T-cell (primary cell): ENCODE data around the gene SEZ6L. TPM values are rescaled to one million over a fixed set of nuclear protein-coding genes. Genes with fewer than 3 reads are reported as not detected.

Source experiments
- ATAC-seq, 4 experiments: fragments of 200-7000 bp in 3 of 4; fragments of 150-1000 bp in 1 of 4; cut with Tn5 transposase; replicated peaks in 1 of 4; 1 replicate in 3 of 4; 2 replicates in 1 of 4; pipeline ENCODE4 v1.10.0; 2021; ENCODE audit warnings: moderate library complexity in 3 of 4, mild to moderate bottlenecking in 2 of 4, moderate number of reproducible peaks in 1 of 4
- CTCF ChIA-PET, 2 donors: fragments of 300-600 bp; sonication (Branson Sonifier 250); formaldehyde crosslinking; loops; one replicate each; lab custom pipeline; 2022; ENCODE audit warnings: antibody characterized with exemption in 2 of 2; lab: Charles Lee
- POLR2A ChIA-PET, 2 donors: fragments of 300-600 bp; sonication (Branson Sonifier 250); formaldehyde crosslinking; loops; one replicate each; lab custom pipeline; 2022; ENCODE audit warnings: antibody characterized with exemption in 2 of 2; lab: Charles Lee
- DNase-seq, 35 experiments: peaks; one replicate each; pipeline versions ENCODE4 v3.0.0 to v3.0.0-alpha.2; 2013 to 2023
- H3K27ac ChIP-seq: one replicate; pipeline ENCODE4 v1.5.1; 2013; ENCODE audit warnings: low read length
- H3K27me3 ChIP-seq, 2 experiments: replicated peaks in 1 of 2; 1 replicate in 1 of 2; 2 replicates in 1 of 2; pipeline versions ENCODE4 v1.6.1 to v1.7.0; 2013; ENCODE audit warnings: low read length in 1 of 2, mixed read lengths in 1 of 2; ENCODE audit not compliant: control insufficient read depth in 2 of 2, insufficient read depth in 2 of 2; ENCODE audit errors: extremely low read depth in 1 of 2
- H3K36me3 ChIP-seq, 2 donors: 1 replicate in 1 of 2; 2 replicates in 1 of 2; pipeline versions ENCODE4 v1.6.1 to v1.7.0; 2013; ENCODE audit warnings: low read length in 1 of 2; ENCODE audit not compliant: control insufficient read depth in 2 of 2, insufficient read depth in 1 of 2; ENCODE audit errors: extremely low read depth in 1 of 2
- H3K4me1 ChIP-seq, 2 experiments: 1 replicate in 1 of 2; 2 replicates in 1 of 2; pipeline versions ENCODE4 v1.6.1 to v1.7.0; 2013; ENCODE audit warnings: low read length in 2 of 2, mixed read lengths in 1 of 2; ENCODE audit not compliant: insufficient read depth in 2 of 2, control insufficient read depth in 1 of 2; ENCODE audit errors: extremely low read depth in 1 of 2
- H3K4me3 ChIP-seq, 2 donors: 1 replicate in 1 of 2; 2 replicates in 1 of 2; pipeline versions ENCODE4 v1.5.1 to v1.7.0; 2013; ENCODE audit warnings: mild to moderate bottlenecking in 2 of 2, low read length in 1 of 2, moderate library complexity in 1 of 2; ENCODE audit not compliant: control insufficient read depth in 1 of 2; ENCODE audit errors: extremely low read depth in 1 of 2
- H3K9me3 ChIP-seq: 2 replicates; pipeline ENCODE4 v1.7.0; 2013
- H3K27ac Mint-ChIP-seq, 2 donors: one replicate each; pipeline ENCODE4 v1.8.0; 2020 to 2021; ENCODE audit warnings: mild to moderate bottlenecking in 2 of 2, mixed read lengths in 2 of 2
- H3K27me3 Mint-ChIP-seq, 2 donors: one replicate each; pipeline ENCODE4 v1.8.0; 2021 to 2022; ENCODE audit warnings: mixed read lengths in 2 of 2
- H3K36me3 Mint-ChIP-seq: one replicate; pipeline ENCODE4 v1.8.0; 2021; ENCODE audit warnings: mixed read lengths
- H3K4me1 Mint-ChIP-seq, 3 donors: one replicate each; pipeline ENCODE4 v1.8.0; 2020 to 2022; ENCODE audit warnings: mixed read lengths in 3 of 3, mild to moderate bottlenecking in 1 of 3
- H3K4me3 Mint-ChIP-seq, 3 donors: one replicate each; pipeline ENCODE4 v1.8.0; 2020 to 2022; ENCODE audit warnings: mild to moderate bottlenecking in 3 of 3, mixed read lengths in 3 of 3, moderate library complexity in 3 of 3
- H3K9me3 Mint-ChIP-seq, 3 donors: one replicate each; pipeline ENCODE4 v1.8.0; 2020 to 2022; ENCODE audit warnings: mixed read lengths in 3 of 3
- WGBS: methylation state at CpG from one replicate; pipeline ENCODE4 v1.1.5; 2013; ENCODE audit warnings: missing lambda C conversion rate; ENCODE audit not compliant: insufficient coverage; 5-methylcytosine and 5-hydroxymethylcytosine counted together
- total RNA-seq, 35 experiments: library from RNA in 6 of 35; stranded (reverse) in 6 of 35; fragments of 120-200 nt in 1 of 35; gene quantifications; one replicate each; pipeline versions ENCODE4 v1.2.1 to v1.2.4 and lab custom pipeline; 2013 to 2026

Gene SEZ6L
- total RNA-seq, 5 donors from 2014 or later (not counting 1 experiment from before 2014, with no cell fraction given): not detected

DNA sequence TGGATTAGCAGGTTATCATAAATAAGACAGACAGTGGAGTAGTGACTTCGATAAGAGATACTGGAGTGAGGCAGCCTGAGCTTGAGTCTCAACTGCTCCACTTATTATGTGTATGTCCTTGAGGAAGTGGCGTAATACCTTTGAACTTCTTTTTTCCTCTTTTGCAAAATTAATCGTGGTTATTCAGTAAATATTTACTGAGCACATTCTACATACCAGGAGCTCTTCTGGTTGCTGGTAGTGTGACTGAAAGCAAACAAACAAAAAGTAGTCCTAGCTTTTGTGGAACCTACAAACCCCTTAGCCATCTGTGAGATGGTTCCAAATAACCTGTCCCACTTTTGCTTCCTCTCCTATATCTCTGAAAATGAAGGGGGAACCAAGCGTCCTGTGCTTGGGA, 134.2 kb downstream of the SEZ6L start:
- no peaks in the 10 kb centered on the region for H3K36me3 ChIP-seq
- ChIA-PET POLR2A (no interaction called here), CTCF (no interaction called here)
- no peaks in the 10 kb centered on the region for H3K36me3 Mint-ChIP-seq
- no CpG with 5 or more reads among the region's 4 CpGs for WGBS
- H3K27me3 ChIP-seq: peaks cover 0 to 13% of the 10 kb centered on the region in 2 experiments
- no peak overlapping the region for H3K27ac Mint-ChIP-seq
- H3K4me1 Mint-ChIP-seq: no peaks in the 10 kb centered on the region
- H3K9me3 ChIP-seq: no peaks in the 10 kb centered on the region
- ATAC-seq (no peak), DNase-seq (no peak)
- H3K27me3 Mint-ChIP-seq: peaks cover 26 to 33% of the 10 kb centered on the region in 2 donors
- no peak overlapping the region for H3K4me3 Mint-ChIP-seq
- H3K4me1 ChIP-seq: no peaks in the 10 kb centered on the region
- no peak overlapping the region for H3K4me3 ChIP-seq
- H3K27ac ChIP-seq: no peak overlapping the region
- H3K9me3 Mint-ChIP-seq: no peaks in the 10 kb centered on the region

- H3K4me1 Mint-ChIP-seq: no peaks in the 10 kb centered on the region
- ATAC-seq (no peak), DNase-seq (no peak)
- Histone ChIP-seq H3K27ac (no peak overlapping the region), H3K4me1 (no peaks in the 10 kb centered on the region), H3K27me3 (peaks cover 0 to 9% of the 10 kb centered on the region in 2 experiments), H3K4me3 (no peak overlapping the region), H3K36me3 (no peaks in the 10 kb centered on the region), H3K9me3 (no peaks in the 10 kb centered on the region)
- H3K9me3 Mint-ChIP-seq: no peaks in the 10 kb centered on the region
- WGBS: no CpG with 5 or more reads among the region's 3 CpGs
- no peak overlapping the region for H3K27ac Mint-ChIP-seq
- CTCF ChIA-PET: interaction anchor here in 1 of 2 donors (0.5 kb wide), 1 partner anchor 529 kb away, joined by 3 read pairs; no protein-coding TSS in a partner anchor
- no peak overlapping the region for H3K4me3 Mint-ChIP-seq
- POLR2A ChIA-PET: no interaction called here
- no peaks in the 10 kb centered on the region for H3K36me3 Mint-ChIP-seq
- H3K27me3 Mint-ChIP-seq: peaks cover 31 to 35% of the 10 kb centered on the region in 2 donors
Measured at GRCh38 chr22:26304730-26305129, 135.5 kb downstream of the SEZ6L start.

- no peak overlapping the region for H3K27ac ChIP-seq
- Mint-ChIP-seq H3K9me3 (no peaks in the 10 kb centered on the region), H3K27ac (no peak overlapping the region), H3K36me3 (no peaks in the 10 kb centered on the region), H3K27me3 (peaks cover 25 to 29% of the 10 kb centered on the region in 2 donors), H3K4me3 (no peak overlapping the region), H3K4me1 (no peaks in the 10 kb centered on the region)
- ChIA-PET POLR2A (no interaction called here), CTCF (no interaction called here)
- ATAC-seq (no peak), DNase-seq (no peak)
- H3K36me3 ChIP-seq: no peaks in the 10 kb centered on the region
- H3K4me1 ChIP-seq: no peaks in the 10 kb centered on the region
- H3K4me3 ChIP-seq: no peak overlapping the region
- H3K9me3 ChIP-seq: no peaks in the 10 kb centered on the region
- WGBS: no CpG with 5 or more reads among the region's 3 CpGs
- peaks cover 0 to 20% of the 10 kb centered on the region in 2 experiments for H3K27me3 ChIP-seq
Measured at GRCh38 chr22:26308467-26308866, 139.2 kb downstream of the SEZ6L start.

DNA sequence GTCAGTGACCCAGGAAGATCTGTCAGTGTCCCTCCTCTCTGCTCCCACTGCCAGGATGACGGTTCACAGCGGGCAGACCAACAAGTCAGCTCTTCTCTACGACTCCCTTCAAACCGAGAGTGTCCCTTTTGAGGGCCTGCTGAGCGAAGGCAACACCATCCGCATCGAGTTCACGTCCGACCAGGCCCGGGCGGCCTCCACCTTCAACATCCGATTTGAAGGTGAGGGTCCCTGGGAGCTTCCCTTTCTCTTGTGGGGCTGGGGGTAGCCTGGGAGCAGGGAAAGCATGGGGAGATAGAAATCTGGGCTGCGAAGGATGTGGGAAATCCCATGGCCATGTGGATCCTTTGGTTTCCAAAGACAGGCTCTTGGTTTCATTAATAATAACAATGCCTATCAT, 141.4 kb downstream of the SEZ6L start:
- no peaks in the 10 kb centered on the region for H3K36me3 ChIP-seq
- H3K9me3 Mint-ChIP-seq: no peaks in the 10 kb centered on the region
- no peak overlapping the region for H3K4me3 ChIP-seq
- H3K27ac ChIP-seq: no peak overlapping the region
- peaks cover 0 to 28% of the 10 kb centered on the region in 2 experiments for H3K27me3 ChIP-seq
- no peaks in the 10 kb centered on the region for H3K4me1 ChIP-seq
- DNase-seq (no peak), ATAC-seq (no peak)
- POLR2A ChIA-PET: no interaction called here
- peaks cover 30 to 33% of the 10 kb centered on the region in 2 donors for H3K27me3 Mint-ChIP-seq
- H3K27ac Mint-ChIP-seq: no peak overlapping the region
- CTCF ChIA-PET: no interaction called here
- 88% methylated on average over 12 of the region's 13 CpGs for WGBS
- no peak overlapping the region for H3K4me3 Mint-ChIP-seq
- no peaks in the 10 kb centered on the region for H3K4me1 Mint-ChIP-seq
- no peaks in the 10 kb centered on the region for H3K9me3 ChIP-seq
- H3K36me3 Mint-ChIP-seq: no peaks in the 10 kb centered on the region

GRCh38 chr22:26313291-26313690, 144.0 kb downstream of the SEZ6L start:
- Histone ChIP-seq H3K27me3 (peaks cover 0 to 24% of the 10 kb centered on the region in 2 experiments), H3K4me1 (no peaks in the 10 kb centered on the region), H3K27ac (no peak overlapping the region), H3K4me3 (no peak overlapping the region), H3K36me3 (no peaks in the 10 kb centered on the region), H3K9me3 (no peaks in the 10 kb centered on the region)
- no peak overlapping the region for H3K27ac Mint-ChIP-seq
- H3K36me3 Mint-ChIP-seq: no peaks in the 10 kb centered on the region
- no peaks in the 10 kb centered on the region for H3K9me3 Mint-ChIP-seq
- ATAC-seq: no peak
- POLR2A ChIA-PET: no interaction called here
- H3K4me3 Mint-ChIP-seq: no peak overlapping the region
- 57% methylated on average over 3 of the region's 7 CpGs for WGBS
- H3K27me3 Mint-ChIP-seq: peaks cover 15 to 22% of the 10 kb centered on the region in 2 donors
- CTCF ChIA-PET: no interaction called here
- no peaks in the 10 kb centered on the region for H3K4me1 Mint-ChIP-seq
- no peak for DNase-seq

GRCh38 chr22:26314171-26314570, 144.9 kb downstream of the SEZ6L start:
- ATAC-seq (no peak), DNase-seq (no peak)
- peaks cover 11 to 22% of the 10 kb centered on the region in 2 donors for H3K27me3 Mint-ChIP-seq
- H3K36me3 Mint-ChIP-seq: no peaks in the 10 kb centered on the region
- H3K27ac Mint-ChIP-seq: no peak overlapping the region
- H3K9me3 ChIP-seq: no peaks in the 10 kb centered on the region
- no peaks in the 10 kb centered on the region for H3K36me3 ChIP-seq
- 33% methylated on average over 1 of the region's 2 CpGs for WGBS
- H3K9me3 Mint-ChIP-seq: no peaks in the 10 kb centered on the region
- no peaks in the 10 kb centered on the region for H3K4me1 Mint-ChIP-seq
- peaks cover 0 to 24% of the 10 kb centered on the region in 2 experiments for H3K27me3 ChIP-seq
- H3K27ac ChIP-seq: no peak overlapping the region
- no peak overlapping the region for H3K4me3 Mint-ChIP-seq
- ChIA-PET POLR2A (no interaction called here), CTCF (no interaction called here)
- no peak overlapping the region for H3K4me3 ChIP-seq
- H3K4me1 ChIP-seq: no peaks in the 10 kb centered on the region

GRCh38 chr22:26314656-26315055, 145.4 kb downstream of the SEZ6L start:
- Mint-ChIP-seq H3K27me3 (peaks cover 10 to 23% of the 10 kb centered on the region in 2 donors), H3K36me3 (no peaks in the 10 kb centered on the region), H3K4me3 (no peak overlapping the region), H3K9me3 (no peaks in the 10 kb centered on the region), H3K4me1 (no peaks in the 10 kb centered on the region), H3K27ac (no peak overlapping the region)
- peaks cover 0 to 24% of the 10 kb centered on the region in 2 experiments for H3K27me3 ChIP-seq
- H3K36me3 ChIP-seq: no peaks in the 10 kb centered on the region
- no peak for DNase-seq
- 71% methylated on average over 3 of the region's 6 CpGs for WGBS
- ChIA-PET CTCF (no interaction called here), POLR2A (no interaction called here)
- no peak for ATAC-seq
- H3K27ac ChIP-seq: no peak overlapping the region
- H3K4me1 ChIP-seq: no peaks in the 10 kb centered on the region
- H3K9me3 ChIP-seq: no peaks in the 10 kb centered on the region
- H3K4me3 ChIP-seq: no peak overlapping the region
